HG03460 (cell line): Measurements from ENCODE around the gene SNX19.
A peak's percentile ranks its signal among the peaks of the same experiment; 100 is the strongest.

ENCODE experiments used
- ATAC-seq: cut with Tn5 transposase; IDR thresholded peaks from one replicate; pipeline ENCODE4 v1.9.1; 2021; ENCODE audit not compliant: unreplicated experiment

SNX19 gene

DNA sequence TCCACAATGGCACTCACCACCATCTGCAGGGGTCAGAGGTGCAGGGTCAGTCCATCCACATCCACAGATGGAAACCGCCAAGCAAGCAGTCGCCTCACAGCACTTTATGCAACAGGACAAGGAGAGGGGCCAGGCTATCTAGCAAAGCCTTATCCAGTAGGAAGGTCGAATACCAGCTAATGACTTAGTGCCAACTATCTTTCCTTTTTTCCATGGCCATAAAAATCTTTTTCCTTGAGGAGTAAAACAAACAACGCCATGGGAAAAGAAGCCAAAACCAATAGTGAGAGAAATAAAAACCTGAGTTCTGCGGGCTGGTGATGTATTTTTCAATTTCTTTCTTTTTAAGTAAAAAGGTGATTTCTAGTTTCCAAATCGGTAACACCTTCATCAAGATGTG, 8.2 kb downstream of the SNX19 start:
- ATAC-seq: no peak

DNA sequence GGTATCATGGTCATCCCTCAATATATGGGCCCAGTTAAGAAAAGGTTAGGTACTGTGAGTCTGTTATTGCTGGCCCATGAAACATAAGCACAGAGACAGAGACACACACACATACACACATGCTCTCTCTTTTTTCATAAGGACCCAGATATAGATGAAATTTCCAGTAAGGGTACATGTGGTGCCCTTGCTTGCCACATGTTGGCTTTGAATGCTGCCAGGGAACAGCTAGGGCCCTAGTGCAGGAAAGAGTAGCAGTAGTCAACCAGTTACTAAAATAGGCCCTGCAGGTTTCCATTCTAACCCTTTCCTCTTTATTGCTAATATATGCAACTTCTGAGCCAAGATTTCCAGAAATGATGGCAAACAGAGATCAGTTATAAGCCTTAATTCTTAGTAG, 9.1 kb downstream of the SNX19 start:
- no peak for ATAC-seq

DNA sequence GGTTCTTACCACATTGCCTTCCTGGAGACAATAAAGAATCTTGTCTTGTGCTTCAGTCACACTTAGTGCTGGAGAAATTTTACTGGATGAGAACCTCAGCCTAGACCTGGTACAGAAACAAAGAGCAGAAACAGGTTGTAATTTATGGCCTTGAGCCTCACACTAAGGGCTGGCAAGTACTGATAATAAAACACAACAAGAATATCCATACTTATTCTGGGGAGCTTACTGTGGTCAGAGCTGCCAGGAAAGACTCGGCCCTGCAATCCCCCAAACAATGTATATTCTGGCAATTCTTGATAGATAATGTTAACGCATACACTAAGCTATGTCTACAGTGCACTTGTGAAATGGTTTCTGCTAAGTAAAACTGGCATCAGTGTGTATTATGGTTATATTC, 9.7 kb downstream of the SNX19 start:
- ATAC-seq: no peak

DNA sequence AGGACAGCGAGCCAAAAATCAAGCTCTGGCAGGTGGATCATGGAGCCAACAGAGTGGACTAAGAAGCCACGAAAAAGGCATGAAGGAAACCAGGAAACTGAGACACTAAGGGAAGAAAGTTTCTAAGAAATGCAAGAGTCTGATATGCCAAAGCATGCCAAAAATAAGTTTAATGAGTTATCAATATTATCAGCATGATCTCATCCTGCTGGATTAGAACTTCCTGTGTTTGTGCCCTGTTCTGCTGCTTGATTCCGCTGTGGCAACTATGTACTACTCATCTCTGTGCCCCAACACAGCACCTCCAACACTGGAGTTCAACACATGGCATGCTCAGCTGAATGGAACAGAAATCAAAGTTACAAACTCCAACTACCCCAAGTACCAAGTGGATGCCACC, 10.8 kb downstream of the SNX19 start:
- ATAC-seq: no peak

DNA sequence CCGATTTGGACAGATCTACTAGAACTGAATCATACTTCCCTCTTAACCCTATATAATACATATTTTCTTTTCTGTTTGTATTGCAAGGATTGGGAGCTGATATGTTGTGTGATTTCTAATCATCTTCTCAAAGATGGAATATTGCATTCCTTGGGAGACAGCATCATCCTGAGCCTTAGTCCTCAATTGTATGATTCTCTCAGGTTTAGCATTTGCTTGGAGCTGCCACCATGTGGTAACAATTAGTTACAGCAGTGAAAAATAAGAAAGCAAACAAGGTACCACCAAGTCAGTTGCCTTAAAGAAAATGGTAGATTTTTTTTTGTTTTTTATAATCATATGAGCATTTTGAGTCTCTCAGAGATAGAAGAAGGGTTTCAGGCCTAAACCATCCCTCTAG, 11.9 kb downstream of the SNX19 start:
- no peak for ATAC-seq

DNA sequence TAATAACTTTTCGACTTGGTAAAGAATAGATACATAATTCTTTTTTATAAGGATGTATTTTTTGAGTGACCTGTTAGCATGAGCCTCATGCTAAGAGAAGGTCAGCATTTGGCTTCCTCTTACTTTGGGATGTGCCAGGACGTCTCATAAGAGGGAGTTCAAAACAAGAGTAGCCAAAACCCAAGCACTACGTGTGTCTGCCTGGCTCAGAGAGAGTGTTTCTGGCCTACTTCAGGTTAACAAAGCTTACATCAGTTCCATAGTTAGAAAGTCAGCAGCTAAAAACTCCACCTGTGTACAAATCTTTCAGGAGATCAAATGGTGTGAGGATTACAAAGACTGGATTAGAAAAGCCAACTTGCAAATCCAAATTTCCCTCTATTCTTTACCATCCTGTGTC, 13.9 kb downstream of the SNX19 start:
- no peak for ATAC-seq

DNA sequence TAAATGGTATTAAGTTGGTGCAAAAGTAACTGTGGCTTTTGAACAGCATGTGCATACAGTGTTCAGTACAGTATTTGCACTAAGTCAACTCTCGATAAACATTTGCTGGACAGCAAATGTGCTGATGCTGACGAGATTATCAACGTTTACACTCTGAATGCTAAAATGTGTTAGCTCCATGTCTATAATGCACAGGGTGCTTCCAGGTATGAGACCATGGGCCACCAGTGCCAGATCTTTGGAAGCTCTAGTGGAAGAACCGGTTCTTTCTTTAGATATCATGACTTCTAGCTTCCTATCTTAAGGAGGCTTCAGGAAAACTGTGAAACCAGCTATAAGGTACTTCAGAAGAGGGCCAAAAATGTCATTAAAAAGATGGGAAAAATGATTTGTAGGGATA, 17.2 kb downstream of the SNX19 start:
- ATAC-seq: no peak

DNA sequence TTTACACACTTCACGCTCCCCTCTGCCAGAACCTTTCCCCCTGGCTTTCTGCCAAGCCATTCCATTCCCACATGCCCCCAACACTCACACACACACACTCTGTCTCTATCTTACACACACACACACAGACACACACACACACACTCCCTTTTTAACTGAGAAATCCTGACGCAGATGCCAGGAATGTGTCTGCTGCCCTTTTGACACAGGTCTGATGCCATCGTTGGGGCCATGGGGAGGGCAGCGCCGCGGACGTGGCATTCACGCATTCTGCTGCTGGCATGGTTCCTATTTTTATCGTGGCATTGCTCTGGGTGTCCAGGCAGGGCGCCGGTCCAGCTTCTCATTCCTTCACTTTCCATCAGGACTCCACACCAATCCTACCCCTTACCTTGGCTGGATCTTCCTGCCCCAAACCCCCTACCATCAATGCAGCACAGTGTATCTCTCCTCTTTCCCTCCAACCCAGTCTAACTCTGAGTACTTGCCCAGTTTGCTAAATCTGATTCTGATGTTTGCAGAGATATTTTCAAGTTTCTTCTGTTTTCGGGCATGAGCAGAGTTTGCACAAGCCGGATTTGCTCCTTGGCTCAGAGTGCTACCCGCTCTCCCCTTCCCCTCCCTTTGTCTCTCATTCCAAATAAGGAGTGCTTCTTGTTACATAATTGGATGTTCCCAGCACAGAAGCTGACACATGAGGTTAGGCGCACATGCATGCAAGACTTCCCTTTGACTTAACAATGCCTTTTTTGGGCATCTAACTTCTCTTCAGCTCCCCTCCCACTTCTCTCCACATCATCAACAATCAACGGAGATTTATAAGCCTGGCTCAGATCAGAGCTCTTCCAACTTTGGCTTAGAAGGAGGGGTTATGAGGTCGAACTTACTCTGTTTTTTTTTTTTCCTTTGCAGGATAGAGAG, 18.8 kb downstream of the SNX19 start:
- no peak for ATAC-seq

DNA sequence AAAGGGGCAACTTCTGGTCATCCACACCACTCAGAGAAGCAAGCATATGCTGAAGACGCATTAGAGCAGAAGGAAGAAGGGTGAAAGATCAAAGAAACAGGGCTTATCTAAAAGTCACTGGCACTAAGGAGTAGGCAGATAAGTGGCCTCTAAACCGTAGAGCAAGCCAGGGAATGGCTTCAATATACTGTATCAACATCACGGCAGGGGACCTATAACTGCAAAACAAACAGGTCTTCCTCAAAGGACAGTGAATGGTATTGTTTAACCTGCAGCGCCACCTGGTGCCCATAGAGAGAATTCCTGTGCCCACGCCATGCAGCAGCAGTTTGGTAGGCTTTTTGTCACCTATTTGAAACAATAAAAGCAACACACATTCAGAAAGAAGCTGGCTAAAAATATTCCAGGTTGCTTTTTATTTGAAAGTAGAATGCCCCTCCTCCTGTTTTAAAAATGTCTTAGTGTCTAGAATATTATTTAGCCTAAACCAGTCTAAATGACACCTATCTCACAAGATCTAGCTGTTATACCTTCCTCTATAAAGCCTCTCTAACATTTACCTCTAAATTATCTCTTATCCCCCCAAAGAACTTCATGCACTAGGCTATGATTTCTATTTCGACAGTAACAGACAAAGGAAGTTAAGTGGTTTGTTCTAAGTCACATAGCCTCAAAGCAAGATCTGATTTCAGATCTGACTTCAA, 21.8 kb downstream of the SNX19 start:
- ATAC-seq: peak; percentile 92

DNA sequence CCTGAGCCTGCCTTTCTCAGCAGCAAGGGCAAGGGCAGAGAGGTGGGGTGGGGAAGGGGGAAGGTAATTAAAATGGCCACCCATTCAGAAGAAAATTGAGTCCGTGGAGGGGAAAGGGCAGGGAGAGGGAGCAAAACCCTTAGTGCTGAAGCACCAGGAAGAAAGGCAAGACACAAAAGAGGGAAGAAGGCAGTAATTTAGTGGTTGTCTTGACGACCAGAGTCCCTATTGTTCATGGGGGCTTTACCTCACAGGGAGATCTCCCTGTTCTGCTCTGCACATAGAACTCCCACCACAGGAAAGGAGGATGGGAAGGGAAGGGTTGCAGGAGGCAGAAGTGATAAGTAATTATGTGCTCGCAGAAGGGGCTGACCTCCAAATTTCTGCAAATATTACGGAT, 23.4 kb downstream of the SNX19 start:
- ATAC-seq: no peak

DNA sequence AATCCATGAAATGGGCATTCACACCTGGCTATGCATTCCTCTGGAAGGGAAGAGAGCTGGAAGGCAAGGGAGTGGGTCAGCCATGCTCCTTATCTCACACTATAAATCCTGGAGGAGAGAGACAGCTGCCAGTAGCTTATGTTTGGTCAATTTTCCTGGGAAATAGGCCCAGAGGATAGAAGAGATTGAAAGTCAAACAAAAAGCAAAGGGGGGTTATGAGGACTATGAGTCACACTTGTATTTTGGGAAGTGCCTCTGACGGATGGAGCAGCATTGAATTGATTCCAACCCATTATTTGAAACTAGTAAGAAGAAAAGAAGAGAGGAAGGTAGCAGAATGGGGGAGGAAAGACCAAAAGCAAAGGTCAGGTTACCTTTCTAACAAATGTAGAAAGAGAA, 25.0 kb downstream of the SNX19 start:
- ATAC-seq: no peak

DNA sequence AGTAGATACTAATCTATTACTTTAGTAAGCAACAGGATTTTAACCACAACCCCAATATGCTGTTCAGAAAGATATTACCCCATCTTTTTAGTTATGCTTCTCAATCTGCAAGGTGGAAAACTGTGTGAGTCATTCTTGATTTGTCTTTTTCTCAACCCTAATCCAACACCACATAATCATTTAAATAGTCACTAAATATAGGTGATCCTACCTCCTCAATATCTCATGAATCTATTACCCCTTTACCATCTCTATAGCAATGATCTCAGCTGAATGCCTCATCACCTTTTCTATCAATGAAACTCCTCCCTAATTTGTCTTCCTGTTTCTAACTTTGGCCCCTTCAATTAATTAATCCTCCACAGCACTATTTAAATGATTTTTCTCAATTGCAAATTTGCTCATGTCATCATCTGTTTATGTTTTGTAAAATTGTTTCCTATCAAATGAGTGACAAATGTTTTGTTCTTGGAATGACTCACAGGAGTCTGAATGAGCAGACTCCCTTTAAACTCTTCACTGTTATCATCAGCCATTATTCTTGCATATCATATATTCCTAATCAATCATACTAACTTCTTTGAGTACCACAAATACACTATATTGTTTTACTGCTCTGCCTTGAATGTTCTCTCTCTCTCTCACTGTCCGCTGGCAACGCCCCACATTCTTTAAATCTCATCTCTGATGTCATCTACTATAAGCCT, 26.1 kb downstream of the SNX19 start:
- ATAC-seq: no peak

DNA sequence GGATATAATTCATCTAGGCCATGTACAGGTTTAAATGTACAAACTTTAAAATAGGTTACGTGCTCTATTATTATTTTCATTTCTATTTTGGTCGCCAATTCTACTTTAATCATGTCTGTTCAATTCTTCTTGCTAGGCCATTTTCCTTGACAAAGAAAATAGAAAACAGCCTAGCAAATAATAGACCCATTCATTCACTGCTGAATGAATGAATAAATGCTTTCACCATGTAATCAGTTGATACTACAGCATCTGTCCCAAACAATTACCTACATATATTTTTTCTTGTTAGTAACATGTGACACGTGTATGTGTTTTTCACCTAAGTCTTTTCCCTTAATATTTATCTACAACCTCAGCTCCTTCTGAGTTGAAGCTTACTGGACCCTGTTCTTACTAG, 27.5 kb downstream of the SNX19 start:
- no peak for ATAC-seq

DNA sequence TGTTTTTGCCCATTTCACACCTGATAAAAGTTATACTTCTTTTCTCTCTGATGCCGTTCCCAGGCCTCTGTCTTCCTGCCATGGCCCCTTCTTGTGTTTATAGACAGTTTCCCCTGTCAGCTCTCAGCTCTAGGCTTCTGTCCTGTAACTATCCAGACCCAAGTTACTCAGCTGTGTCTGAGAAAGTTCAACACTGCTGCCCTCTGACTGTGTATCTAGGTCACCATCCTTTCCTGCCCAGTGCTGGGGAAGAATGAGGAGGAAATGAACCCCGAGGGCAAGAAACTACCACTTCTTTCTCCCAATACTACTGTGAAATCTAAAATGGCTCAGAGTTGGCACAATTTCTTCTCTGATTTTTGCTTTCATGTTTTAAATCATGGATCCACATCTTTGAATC, 29.6 kb downstream of the SNX19 start:
- ATAC-seq: no peak

DNA sequence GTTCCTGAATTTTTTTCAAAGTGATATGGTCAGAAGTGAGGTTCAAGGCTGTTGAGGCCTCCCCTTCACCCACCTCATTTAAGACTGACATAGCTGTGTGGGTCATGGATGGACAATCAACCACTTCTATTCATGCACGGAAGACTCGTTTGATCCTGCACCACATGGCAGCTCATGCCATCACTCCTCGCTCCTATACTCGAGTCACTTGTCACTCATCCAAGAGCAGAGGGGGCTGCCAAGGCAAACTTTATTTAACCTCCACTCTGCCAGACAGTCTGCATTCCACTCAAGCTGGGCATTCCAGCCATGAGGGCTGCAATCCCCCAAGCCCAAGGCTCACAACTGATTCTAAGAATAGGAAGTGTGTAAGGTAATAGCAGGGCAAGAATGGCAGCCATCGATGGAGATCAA, 34.1 kb downstream of the SNX19 start:
- ATAC-seq: no peak

DNA sequence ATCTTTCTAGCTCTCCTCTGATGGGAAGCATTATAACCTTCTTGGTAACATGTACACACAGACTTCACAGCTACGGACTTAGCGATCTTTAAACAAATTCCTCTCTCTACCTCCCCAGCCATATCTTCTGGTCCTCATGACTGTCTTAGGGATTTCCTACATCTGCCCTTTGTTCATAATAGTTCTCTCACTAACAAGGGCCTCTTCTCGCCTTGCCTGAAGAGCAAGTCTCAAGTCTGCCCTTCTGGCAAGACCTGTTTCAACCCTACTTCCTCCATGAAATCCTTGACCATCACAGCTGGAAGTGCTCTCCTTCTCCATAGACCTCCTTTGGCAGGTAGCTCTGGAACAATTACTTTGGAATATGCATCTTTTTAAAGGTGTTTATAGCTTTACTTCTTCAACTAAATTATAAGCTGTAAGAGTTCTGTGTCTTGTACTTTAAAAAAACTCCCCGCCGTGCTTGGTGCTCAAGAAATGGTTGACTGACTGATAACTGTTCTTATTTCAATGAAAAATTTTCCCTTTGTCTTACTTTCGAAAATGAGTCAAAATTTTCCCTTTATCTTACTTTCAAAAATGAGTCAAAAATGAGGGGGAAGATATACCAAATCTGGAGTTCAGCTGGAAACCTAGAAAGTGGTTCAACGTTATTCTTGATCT, 34.7 kb downstream of the SNX19 start:
- ATAC-seq: no peak

DNA sequence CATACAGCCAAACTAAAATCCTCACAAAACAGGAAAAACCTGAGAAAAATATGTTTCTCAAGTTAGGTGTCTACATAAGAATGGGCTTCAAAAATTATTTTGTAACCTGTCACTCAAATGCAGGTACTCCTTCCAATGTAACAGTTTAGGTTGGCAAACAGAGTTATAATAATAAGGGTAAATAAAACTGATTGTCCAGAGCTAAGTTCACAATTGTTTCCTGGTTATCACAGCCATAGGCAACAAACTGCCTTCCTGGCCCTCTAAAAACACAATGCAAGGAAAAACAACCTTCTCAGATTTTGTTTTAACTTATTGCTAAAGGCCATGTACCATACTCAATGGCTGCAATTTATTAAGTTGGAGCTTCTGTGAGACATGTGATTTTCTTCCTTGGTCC, 36.4 kb downstream of the SNX19 start:
- ATAC-seq: no peak

DNA sequence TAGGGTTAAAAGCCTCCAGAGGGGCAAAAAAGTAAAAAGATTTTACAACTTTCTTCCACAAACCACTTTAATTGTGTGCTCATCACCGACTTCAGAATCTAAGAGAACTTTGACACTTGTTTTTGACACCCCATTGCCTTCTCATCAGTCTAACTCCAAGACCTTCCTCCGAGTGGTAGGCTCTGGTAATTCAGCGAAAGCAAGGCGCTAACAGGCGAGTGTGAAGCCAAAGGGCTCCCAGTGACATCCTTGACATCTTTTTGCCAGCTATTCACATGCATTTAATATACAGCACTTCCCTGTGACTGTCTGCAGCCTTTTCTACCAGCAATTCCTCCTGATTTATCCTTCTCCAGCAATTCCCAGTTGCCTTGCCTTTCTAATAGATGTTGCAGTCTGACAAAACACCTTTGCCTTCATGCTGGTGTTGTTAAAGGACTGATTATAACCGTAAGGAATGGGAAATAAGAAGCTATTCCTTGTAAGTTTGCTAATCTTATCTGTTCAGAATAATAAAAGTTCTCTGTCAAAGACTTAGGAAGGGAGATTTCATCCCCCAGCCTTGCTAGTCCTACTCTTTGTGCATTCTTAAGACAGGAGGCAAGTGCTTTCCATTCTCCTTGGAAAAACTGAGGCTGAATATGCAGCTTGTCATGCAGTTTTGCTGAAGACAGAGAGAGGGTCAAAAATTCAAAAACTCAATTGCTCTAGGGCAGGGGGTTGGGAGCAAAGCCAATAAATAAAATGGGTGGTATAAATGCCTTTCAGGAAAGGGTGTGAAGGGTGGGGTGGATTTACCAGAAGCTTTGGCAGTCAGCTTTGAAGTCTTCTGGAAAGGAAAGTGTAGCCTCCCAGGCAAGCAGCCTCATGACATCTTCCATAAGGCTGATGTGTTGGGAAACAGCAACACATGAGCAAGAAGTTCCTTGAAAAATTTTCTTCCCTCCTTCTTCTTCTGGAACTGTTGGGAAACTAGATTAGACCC, 39.1 kb downstream of the SNX19 start:
- no peak for ATAC-seq

DNA sequence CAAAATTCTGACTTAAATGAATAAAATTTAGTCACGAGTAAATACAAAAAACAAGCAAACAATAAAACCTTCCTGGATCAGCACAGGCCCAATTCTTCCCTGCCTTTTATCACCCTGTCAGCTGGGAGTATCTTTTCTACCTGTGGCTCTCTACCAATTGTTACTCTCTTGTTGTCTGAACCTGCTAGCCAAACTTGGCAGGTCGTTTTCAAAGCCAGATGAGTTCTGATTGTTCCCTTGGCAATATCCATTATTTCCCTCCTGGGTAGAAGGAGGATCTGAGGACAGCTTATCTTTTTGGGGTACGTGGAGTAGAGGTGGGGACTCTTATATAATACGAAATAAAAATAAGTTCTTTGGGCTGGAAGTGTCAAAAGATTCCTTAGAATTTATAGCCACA, 40.2 kb downstream of the SNX19 start:
- ATAC-seq: no peak

DNA sequence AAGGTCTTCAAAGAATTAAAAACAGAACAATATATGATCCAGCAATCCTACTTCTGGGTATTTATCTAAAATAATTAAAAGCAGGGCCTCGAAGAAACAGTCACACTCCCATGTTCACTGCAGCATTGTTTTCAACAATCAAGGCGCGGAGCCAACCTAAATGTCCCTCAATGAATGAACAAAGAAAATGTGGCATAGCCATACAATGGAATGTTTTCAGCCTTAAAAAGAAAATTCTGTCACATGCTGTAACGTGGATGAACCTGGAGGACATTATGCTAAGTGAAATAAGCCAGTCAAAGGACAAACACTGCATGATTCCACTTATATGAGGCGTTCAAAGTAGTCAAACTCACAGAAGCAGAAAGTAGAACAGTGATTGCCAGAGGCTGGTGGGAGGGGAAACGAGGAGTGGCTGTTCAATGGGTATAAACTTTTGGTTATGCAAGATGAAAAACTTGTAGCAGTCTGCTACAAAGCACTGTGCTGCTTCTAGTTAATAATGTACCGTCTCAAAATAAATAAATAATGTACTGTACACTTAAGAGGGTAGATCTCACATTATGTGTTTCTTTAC, 41.2 kb downstream of the SNX19 start:
- ATAC-seq: no peak
